ENCODE data around the gene RBMS3.
"Not testable (repeated sequence)": the region's sequence is repeated elsewhere in the genome, so short reads cannot be mapped to it uniquely, and the experiment has no call there.

RBMS3 gene

GRCh38 chr3:29639578-29640290, 358.9 kb downstream of the RBMS3 start:
- no peak for DNase-seq

GRCh38 chr3:29642393-29643033, 361.6 kb downstream of the RBMS3 start:
- no peak for DNase-seq

GRCh38 chr3:29643034-29643425, 362.2 kb downstream of the RBMS3 start:
- no peak for DNase-seq

- peak; percentile 30 for DNase-seq
Measured at GRCh38 chr3:29644261-29644660, 363.4 kb downstream of the RBMS3 start.

GRCh38 chr3:29644956-29645636, 364.2 kb downstream of the RBMS3 start:
- no peak for DNase-seq

- DNase-seq, result no peak
Measured at GRCh38 chr3:29646043-29646442, 365.2 kb downstream of the RBMS3 start.

GRCh38 chr3:29649815-29650547, 369.1 kb downstream of the RBMS3 start:
- peak; percentile 23 for DNase-seq

GRCh38 chr3:29653680-29654079, 372.8 kb downstream of the RBMS3 start:
- no peak for DNase-seq

GRCh38 chr3:29655015-29655747, 374.3 kb downstream of the RBMS3 start:
- no peak for DNase-seq

- DNase-seq, result no peak
Measured at GRCh38 chr3:29665688-29666087, 384.8 kb downstream of the RBMS3 start.

- no peak for DNase-seq
Measured at GRCh38 chr3:29668233-29668632, 387.4 kb downstream of the RBMS3 start.

GRCh38 chr3:29668728-29669127, 387.9 kb downstream of the RBMS3 start:
- no peak for DNase-seq

- not testable (repeated sequence) for DNase-seq
Measured at GRCh38 chr3:29670476-29670875, 389.6 kb downstream of the RBMS3 start.

GRCh38 chr3:29677421-29677820, 396.6 kb downstream of the RBMS3 start:
- DNase-seq, result no peak

- no peak for DNase-seq
Measured at GRCh38 chr3:29679944-29680343, 399.1 kb downstream of the RBMS3 start.

GRCh38 chr3:29683018-29683993, 402.4 kb downstream of the RBMS3 start:
- no peak for DNase-seq

- DNase-seq, result no peak
Measured at GRCh38 chr3:29686889-29687592, 406.2 kb downstream of the RBMS3 start.

- no peak for DNase-seq
Measured at GRCh38 chr3:29690686-29691353, 409.9 kb downstream of the RBMS3 start.

- peak; percentile 54 for DNase-seq
Measured at GRCh38 chr3:29693863-29694262, 413.0 kb downstream of the RBMS3 start.

- no peak for DNase-seq
Measured at GRCh38 chr3:29694331-29694730, 413.5 kb downstream of the RBMS3 start.

Measured in femur (tissue), 1 donor.